GM08714 (cell line): Measurements from ENCODE around the gene LRRC56.

Experiments
- H3K4me3 ChIP-seq: fragments of 200-500 bp; sonication (Bioruptor generic); 2 replicates; pipeline ENCODE4 v1.5.1; 2014; ENCODE audit warnings: mild to moderate bottlenecking, low read length, inconsistent platforms
- ZNF274 ChIP-seq: IDR thresholded peaks from 2 replicates; pipeline ENCODE4 v1.6.1; 2012; ENCODE audit warnings: mild to moderate bottlenecking, low read depth, low read length

The LRRC56 gene

GRCh38 chr11:587978-588380, 50.7 kb downstream of the LRRC56 start:
- TF ChIP-seq ZNF274: no peak

GRCh38 chr11:589798-590197, 52.5 kb downstream of the LRRC56 start:
- no peak for TF ChIP-seq ZNF274
- H3K4me3 ChIP-seq: no peak overlapping the region

More at GRCh38 chr11:587978-588380, 50.7 kb downstream of the LRRC56 start:
- H3K4me3 ChIP-seq: no peak overlapping the region

- H3K4me3 ChIP-seq: no peak overlapping the region
- no peak for TF ChIP-seq ZNF274
These were observed 53.7 kb downstream of the LRRC56 start for GRCh38 chr11:590997-591396.

GRCh38 chr11:592501-592900, 55.2 kb downstream of the LRRC56 start:
- H3K4me3 ChIP-seq: no peak overlapping the region
- no peak for TF ChIP-seq ZNF274

GRCh38 chr11:592918-593317, 55.6 kb downstream of the LRRC56 start:
- no peak overlapping the region for H3K4me3 ChIP-seq
- no peak for TF ChIP-seq ZNF274

GRCh38 chr11:593347-593746, 56.0 kb downstream of the LRRC56 start:
- H3K4me3 ChIP-seq: no peak overlapping the region
- TF ChIP-seq ZNF274: no peak

- TF ChIP-seq ZNF274: no peak
These were observed 58.1 kb downstream of the LRRC56 start for GRCh38 chr11:595400-595799.

GRCh38 chr11:596374-596773, 59.0 kb downstream of the LRRC56 start:
- H3K4me3 ChIP-seq: no peak overlapping the region
- no peak for TF ChIP-seq ZNF274

More at GRCh38 chr11:595400-595799, 58.1 kb downstream of the LRRC56 start:
- H3K4me3 ChIP-seq: no peak overlapping the region

- H3K4me3 ChIP-seq: no peak overlapping the region
These were observed 59.9 kb downstream of the LRRC56 start for GRCh38 chr11:597166-597725.

GRCh38 chr11:598005-598680, 60.8 kb downstream of the LRRC56 start:
- no peak overlapping the region for H3K4me3 ChIP-seq
- TF ChIP-seq ZNF274: no peak

More at GRCh38 chr11:597166-597725, 59.9 kb downstream of the LRRC56 start:
- TF ChIP-seq ZNF274: no peak

- no peak overlapping the region for H3K4me3 ChIP-seq
- TF ChIP-seq ZNF274: no peak
These were observed 64.4 kb downstream of the LRRC56 start for GRCh38 chr11:601573-602245.

- TF ChIP-seq ZNF274: no peak
- H3K4me3 ChIP-seq: no peak overlapping the region
These were observed 65.8 kb downstream of the LRRC56 start for GRCh38 chr11:603154-603553.
